NCI-H226 (cell line): ENCODE data around the gene UBE2QL1.
"Not testable (repeated sequence)": the region's sequence is repeated elsewhere in the genome, so short reads cannot be mapped to it uniquely, and the experiment has no call there.

Source experiments
- DNase-seq: peaks from one replicate; pipeline ENCODE4 v3.0.0-alpha.2; 2015

Gene UBE2QL1

DNA sequence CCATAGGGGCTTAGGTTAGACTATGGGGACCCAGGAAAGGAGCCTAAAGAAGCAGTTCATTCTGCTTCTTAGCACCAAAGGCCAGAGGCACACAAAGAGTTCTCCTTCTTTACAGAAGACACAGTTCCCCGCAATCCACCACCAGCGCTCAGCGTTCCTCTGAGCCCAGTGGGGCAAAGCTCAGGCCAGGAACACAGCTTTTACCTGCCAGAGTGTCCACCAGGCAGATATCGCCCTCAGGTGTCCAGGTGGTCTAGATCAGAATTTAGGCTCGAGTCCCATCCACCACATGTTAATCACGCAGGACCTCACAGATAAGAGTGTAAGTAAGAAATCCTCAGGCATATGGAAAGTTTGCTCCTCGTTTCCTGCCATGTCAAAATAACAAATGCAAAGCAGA lies 53.0 kb downstream of the UBE2QL1 start:
- no peak for DNase-seq

DNA sequence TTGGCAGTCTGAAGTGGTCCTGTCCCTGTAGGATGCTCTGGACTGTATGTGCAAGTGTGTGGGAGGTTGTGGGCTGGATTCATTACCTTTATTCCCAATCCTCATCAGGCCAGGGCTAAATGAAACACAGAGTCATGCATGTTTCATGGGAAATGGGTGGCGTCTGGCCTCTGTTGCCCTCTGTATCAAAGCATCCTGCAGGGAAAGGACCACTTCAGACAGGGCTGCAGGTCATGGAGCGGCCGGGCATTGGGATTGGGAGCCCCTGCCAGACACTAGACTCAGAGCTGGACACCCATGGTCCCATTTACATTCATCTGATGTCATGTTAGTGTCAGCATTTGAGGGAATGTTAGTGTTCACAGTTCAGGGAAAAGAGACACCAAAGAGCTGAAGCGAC lies 53.8 kb downstream of the UBE2QL1 start:
- no peak for DNase-seq

DNA sequence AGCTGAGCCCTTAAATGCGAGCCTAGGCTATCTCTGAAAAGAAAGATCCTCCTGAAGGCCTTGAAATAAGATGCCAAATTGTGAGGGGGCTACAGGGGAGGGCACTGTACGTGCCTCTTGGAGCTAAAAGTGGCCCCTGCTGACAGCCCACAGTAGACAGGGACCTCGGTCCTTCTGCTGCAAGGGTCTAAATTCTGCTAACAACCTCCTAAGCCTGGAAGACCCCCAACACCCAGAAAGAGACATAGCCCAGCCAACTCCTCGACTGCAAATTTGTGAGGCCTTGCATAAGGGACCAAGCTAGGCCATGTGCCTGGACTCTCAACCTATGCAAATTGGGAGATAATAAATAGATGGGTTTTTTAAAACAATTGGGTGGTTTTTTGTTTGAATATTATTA lies 54.7 kb downstream of the UBE2QL1 start:
- DNase-seq, result no peak

DNA sequence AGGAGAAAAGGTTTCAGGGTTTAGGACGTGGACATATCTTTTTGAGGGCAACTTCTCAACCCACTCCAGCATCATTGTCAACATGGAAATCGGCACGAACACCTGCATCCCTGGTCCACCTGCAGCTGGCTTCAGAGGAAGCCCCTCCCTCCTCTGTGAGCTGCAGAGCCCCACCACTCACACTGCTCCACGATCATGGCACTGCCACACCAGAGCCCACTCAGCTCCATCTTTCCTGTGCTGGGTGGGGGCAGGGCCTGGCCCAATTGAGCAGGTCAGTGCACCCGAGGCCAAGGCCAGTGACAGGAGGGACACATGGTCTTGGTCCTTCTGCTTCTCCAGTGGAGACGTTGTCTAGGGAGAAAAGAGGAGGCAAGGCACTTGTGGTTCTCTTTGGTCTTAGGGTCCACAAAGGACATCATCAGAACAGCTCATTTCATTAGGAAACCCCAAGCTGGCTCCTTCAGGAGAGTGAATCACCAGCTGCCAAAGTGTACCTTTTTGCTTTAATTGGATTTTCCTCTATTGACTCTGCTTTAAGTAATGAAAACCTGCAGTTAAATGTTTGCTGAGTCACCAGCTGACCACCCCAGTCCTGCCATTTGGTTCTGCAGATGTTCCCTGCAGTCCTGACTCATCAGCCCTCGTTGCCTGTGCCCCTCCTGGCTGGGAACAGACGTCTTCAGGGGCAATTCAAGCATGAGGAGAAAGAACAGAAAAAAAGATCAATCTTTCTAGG lies 56.2 kb downstream of the UBE2QL1 start:
- no peak for DNase-seq

DNA sequence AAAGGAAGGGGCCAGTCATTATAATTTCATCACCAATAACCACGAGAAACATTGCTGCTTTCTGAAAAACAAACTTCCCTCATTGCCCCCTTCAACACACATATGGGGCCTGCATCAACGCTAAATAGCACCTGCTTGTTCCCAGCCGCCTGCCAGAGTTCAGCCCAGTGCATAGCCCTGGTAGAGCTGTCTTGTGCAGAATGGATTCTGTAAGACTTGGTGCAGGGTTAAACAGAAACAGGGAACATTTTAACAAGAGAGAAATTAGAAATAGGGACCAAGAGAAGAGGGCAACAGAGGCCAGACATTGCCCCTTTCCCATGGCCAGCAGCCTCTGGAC lies 56.7 kb downstream of the UBE2QL1 start:
- DNase-seq, result no peak

DNA sequence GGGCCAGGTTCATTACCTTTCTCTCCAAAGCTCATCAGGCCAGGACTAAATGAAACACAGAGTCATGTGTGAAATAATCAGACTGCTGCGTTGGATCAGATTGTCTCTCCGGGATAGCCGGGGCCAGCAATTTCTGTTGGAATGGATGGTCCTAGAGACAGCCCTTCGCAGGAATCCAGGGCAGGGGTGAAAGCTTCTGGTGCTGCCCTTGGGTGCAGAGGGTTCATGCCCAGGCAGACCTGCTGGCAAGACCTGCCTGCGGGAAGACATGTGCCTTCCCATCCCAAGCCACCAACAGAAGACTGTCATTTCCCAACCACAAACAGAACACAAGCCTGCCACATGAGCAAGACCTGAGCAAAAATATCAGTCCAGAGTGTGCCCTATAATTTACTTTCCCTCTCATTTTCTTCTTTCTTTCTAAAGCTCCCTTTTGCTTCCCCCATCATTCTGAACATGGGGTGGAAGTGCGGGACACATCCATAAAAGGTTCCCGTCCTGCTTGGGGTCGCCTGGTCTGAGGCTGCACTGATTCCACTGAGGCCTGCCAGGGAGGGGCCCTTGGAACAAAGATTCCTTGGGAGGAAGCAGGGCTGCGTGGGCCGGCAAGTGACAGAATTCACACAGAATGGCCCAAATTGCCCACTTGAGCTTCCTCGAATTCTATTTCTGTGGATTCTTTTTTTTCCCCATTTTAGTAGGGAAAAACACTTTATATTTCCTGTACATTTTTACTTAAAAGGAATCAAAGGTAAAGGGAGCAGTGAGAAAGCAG lies 57.3 kb downstream of the UBE2QL1 start:
- no peak for DNase-seq

DNA sequence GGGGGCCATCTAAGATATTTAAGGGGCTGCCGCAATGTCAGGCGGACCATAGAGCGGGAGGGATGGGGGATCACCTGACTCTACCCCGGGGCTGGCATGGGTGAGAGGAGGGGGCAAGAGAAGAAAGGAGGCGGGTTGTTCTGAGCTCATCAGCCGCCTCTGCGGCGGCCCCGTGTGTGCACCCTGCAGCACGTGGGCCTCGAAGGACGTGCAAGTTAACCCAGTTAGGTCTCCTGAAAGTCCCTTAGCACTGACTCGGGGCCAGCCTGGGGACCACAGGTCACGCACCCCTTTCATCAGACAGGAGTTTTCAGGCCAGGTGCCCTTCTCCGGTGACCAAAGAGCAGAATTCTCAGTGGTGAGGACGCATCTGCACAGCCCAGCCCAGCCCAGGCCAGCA lies 58.0 kb downstream of the UBE2QL1 start:
- no peak for DNase-seq

DNA sequence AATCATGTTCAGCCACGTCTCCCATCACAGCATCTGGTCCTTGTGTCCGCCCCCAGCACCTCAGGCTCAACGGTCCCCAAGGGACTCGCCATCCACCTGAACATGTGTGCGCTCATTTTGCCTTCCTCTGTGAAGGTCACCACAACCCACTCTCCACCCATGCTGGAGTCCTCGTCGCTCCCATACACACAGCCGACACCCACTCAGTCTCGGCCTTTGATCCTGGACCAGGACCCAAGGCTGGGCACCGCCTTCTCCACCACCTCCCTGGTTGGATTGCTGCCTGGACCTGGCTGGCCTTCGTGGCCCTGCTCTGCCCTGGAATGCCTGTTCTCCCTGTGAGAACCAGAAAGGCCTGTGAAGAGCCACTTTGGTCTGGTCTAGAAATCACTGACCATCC lies 60.3 kb downstream of the UBE2QL1 start:
- no peak for DNase-seq

DNA sequence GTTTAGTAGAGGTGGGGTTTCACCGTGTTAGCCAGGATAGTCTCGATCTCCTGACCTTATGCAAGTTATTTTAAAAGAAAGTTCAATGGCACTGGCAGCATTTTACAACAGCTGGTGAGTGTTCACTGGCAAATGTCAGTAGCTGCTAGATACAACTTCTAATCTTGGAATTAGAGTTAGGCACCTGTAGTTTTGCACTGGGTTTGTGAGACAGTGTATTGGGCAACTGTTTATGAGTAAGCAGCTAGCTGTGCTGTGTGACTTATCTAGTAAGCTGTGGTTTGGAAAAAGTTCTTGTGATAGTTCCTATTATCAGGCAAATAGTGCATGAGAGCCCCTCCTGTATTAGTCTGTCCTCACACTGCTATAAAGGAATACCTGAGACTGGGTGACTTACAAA lies 61.5 kb downstream of the UBE2QL1 start:
- DNase-seq, result peak; percentile 30

DNA sequence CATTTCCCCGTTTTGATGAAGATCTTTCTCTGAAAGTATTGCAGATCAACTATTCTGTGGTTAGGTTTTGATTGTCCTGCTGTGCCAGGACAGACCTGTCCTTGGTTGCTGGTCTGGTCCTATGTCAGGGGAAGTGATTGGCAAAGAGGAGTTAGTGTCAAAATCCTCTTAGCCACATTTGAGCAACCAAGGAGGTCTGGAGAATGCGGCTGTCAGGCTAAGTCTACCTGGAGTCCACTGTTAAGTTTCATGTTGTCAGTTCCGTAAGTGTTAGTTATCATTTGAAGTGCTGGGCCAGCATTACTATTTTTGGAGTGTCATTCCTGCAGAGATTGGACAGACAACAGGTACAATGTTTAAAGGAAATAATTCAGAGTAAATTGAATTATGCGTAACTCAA lies 62.3 kb downstream of the UBE2QL1 start:
- DNase-seq, result no peak

DNA sequence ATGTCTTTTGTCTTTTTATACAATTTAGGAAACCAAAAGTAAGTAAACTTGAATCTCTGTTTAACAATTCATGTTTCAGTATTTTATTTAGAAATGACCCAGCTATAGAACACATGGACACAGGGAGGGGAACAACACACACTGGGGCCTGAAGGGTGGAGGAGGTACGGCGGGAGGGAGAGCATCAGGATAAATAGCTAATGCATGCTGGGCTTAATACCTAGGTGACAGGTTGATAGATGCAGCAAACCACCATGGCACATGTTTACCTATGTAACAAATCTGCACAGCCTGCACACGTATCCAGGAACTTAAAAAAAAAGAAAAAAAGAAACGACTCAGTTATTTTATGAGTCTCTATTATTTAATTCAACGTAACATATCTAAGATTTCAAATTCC lies 67.2 kb downstream of the UBE2QL1 start:
- DNase-seq, result not testable (repeated sequence)

DNA sequence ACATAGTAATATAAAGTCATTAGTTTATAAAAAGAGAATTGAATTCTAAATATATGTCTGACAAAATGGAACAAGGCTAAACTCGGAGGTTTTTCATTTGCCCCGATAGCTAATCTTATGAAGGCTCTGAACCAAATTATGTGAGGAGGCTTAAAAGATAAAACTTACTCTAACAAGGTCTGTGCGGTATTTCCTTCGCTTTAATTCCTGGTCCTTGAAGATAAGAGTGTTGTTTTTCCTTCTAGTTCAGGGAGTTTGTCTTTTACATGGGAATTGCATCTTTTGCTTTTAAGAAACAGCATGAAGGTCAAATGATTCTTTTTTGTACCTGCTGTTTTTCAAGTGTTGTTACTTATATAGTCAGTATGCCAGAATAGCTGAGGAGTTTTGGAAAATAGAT lies 68.2 kb downstream of the UBE2QL1 start:
- no peak for DNase-seq

DNA sequence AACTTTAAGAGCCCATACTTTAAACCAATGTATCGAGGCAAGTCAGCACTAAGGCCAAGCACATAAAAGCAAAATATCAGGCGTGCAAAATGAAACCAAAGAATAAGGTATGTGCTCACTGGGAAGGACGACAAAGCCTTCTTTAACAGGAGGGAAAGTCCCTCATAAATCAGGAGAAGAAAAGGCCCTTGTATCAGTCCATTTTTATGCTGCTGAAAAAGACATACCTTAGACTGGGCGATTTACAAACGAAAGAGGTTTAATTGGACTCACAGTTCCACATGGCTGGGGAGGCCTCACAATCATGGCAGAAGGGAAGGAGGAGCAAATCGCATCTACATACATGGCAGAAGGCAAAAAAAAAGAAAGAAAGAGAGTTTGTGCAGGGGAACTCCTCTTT lies 68.9 kb downstream of the UBE2QL1 start:
- no peak for DNase-seq

DNA sequence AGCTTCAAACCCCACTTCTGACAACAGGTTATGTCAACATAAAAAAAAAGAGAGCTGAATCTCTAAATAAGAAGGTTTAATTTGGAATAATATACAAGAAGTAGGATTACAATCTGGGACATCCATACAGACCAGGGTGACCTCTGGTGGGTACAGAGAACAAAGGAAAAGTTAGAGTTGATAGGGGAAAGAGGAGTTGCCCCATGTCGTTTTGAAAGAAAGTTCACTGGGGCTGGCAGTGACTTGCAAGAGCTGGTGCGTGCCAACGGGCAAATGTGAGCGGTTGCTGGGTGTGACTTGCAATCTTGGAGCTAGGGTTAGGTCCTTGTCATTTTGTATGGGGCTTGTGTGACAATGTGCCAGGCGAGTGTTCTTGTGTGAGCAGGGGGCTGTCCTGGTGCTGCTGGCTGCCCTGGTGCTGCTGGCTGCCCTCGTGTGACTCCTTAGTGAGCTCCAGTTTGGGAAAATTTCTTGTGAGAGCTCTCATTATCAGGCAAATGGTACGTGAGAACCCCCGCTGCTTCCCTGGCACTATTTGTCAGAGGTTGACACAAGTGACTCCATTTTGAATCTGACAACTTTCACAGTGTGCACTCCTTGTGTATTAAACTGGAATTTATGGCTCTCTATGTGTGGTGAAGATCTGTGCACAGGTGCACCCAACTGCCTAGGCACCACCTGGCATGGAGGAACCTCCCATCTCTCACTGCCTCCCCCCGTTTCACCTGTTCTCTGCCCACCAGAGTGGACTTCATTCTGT lies 69.8 kb downstream of the UBE2QL1 start:
- no peak for DNase-seq

DNA sequence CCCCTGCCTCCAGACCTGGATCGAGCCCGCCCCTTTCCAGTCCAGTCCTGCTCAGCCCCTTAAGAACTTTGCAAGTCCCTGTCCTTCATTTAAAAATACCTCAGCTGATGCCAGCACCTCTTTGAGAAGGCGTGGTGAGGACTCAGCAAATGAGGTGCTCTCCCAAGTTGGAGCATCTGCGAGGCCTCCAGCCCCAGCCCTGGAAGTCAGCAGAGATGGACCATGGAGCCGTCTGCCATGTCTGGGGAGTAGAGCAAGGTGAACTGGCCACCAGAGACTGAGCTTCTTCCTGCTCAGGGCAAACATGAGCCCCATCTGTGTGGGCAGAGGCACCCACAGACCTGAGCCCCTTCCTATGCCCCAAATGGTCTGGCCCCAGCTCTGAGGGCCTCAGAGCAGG lies 71.5 kb downstream of the UBE2QL1 start:
- no peak for DNase-seq

DNA sequence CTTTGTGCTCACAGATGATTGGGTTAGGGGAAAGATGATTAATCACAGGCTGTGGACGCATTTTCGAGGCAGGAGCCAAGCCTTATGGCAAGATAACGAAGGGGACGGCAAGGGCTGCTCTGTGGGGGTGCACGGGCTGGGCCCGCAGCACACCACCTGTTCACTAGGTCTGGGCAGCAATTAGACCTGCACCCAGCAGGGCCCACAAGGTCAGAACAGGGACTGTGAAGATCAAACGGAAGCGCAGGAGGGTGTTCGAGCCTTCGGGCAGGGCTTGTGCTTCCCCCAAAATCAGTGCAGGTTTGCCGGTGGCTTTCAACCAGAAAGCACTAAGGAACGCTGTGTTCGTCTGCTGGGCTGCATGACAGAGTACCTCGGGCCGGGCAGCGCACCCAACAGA lies 73.7 kb downstream of the UBE2QL1 start:
- DNase-seq, result no peak

DNA sequence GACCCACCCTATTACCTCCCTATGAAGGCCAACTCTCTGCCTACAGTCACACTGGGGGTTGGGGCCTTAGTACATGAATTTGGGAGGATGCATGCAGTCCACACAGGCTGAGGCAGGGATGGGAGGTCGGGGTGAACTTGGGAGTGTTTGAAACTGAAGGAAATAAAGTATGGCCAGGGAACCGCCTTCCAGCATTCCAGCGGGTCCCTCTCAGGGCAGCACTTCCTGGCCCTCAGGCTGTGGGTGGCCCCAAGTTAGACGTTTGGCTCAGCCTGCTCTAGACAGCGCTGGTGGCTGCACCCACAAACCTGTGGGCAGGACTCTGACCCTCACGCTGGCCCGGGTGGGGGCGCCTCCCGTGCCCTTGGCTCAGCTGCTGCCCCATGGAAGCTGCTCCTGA lies 74.3 kb downstream of the UBE2QL1 start:
- no peak for DNase-seq

DNA sequence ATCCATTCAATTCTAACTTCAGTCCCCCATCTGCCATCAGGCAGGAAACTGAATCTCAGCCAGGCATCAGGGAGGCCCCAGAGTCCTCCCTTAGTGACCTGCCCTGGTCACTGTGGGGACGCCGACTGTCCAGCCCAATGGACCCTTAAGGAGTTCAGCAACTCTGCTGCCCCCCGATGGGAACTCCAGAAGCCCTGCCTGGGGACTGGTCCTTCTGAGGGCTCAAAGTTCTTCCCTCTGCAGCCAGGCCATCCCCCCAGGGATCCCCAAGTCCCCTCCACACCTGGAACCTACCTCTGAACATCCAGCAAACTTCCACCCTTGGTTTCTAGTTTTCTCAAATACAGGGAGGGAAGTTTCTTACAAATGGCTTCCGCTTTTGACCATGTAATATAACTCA lies 76.8 kb downstream of the UBE2QL1 start:
- DNase-seq, result no peak

DNA sequence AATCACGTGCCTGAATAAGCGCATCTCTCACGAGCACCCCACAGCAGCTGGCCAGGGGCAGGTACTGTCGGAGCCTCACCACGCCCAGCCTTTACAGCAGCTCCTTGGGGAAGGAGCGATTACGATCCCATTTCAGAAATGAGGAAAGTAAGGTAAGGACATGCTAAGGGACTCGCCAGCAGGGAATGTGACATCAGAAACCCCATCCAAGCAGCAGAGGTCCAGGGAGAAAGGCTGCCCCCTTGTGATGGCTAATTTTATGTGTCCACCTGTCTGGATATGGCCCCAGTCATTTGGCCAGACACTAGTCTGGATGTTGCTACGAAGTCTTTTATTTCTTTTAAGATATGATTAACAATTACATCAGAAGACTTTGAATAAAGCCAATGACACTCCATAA lies 77.3 kb downstream of the UBE2QL1 start:
- DNase-seq, result no peak

DNA sequence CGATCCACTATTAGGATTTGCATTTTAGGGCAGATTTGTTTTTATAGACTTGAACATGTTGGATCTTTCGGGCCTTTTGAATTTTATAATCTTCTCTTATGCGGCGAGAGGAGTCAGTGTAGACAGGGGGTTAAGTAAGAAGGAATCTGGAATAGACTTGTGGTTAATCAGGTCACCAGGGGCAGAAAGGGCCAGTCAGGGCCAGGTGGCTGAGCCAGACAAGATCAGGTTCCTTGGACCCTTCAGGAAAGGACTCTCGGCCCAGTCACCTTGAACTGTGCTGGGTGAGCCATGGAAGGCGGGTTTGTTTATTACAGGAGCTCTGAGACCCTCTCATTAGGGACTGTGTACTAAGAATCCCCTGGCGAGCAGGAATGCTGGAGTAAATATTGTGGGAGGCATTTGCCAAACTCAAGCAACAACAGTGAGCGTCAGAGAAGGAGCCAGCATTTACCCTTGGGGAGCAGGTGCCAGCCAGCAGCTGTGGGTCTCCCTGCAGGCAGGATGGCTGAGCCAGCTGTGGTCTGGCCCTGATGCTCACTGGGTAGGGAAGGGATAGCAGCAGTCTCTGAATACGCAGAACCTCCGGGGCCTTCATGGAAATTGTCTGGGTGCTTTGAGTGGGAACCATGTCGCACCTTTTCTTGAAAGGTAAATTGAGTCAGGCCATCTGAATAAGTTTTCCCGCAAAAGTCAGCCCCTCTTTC lies 79.2 kb downstream of the UBE2QL1 start:
- no peak for DNase-seq

DNA sequence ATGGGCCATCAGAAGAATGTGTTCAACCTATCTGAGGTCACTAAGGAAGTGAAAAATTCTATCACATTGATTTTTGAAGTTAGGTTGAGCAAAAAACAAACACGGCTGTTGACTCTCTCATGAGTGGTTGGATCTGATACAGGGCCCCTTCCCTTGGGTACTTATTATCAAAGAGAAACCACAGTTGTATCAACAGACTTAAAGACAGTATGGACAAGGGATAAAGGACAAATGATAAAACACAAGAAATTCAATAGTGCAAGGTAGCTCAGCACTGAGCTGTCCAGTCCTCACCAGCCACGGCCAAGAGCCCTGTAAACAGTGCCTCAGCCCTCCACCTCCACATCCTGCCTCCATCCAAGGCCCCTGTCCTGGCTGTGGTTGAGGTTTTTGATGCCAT lies 86.9 kb downstream of the UBE2QL1 start:
- no peak for DNase-seq

DNA sequence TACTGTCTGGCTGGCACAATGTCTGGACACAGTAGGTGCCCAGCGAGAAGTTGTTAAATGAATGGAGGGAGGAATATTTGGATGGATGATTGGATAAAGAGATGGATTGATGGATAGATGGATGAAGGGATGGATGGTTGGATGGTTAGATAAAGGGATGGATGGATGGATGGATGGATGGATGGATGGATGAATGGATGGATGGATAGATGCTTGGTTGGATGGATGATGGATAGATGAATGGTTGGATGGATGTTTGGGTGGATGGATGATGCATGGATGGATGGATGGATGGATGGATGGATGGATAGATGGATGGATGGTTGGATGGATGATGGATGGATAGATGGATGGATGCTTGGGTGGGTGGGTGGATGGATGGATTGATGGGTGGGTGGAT lies 90.4 kb downstream of the UBE2QL1 start:
- no peak for DNase-seq

DNA sequence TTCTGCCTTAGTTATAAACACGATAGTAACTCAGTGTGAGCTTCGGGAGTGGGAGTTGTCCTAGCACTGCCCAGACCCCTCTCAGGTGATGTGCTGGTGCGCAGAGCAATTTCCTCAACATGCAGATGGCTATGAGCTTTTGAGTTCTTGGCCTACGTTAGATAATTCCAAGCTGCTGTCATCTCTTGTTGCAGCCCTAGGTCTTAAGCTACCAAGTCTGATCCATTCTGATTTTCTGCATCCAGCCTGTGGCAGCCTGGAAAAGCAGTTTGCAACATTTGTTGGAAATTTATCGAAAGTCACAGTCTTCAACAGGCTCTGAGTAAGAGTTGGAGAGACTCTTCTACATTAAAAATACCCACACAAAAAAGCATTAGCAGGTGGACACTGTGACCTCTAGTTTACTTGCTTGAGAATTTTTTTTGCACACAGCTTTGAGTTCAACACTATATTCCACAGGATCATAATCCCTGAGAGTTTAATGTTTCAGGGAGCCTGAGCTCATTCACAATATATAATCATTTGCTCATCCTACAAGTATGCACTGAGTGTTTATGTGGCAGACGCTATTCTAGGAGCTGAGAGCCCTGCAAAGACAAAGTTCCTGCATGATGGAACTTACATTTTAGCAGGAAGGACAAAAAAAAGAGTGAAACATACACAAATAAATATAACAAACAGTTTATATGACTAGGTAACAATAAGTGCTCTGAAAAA lies 91.6 kb downstream of the UBE2QL1 start:
- no peak for DNase-seq
